HG03432 (cell line): ENCODE data around the gene USP17L28.
"Not testable (repeated sequence)": the region's sequence is repeated elsewhere in the genome, so short reads cannot be mapped to it uniquely, and the experiment has no call there.

Source experiments
- ATAC-seq: cut with Tn5 transposase; IDR thresholded peaks from one replicate; pipeline ENCODE4 v1.9.1; 2021; ENCODE audit warnings: mild to moderate bottlenecking, moderate library complexity; ENCODE audit not compliant: unreplicated experiment

USP17L28 gene, protein sequence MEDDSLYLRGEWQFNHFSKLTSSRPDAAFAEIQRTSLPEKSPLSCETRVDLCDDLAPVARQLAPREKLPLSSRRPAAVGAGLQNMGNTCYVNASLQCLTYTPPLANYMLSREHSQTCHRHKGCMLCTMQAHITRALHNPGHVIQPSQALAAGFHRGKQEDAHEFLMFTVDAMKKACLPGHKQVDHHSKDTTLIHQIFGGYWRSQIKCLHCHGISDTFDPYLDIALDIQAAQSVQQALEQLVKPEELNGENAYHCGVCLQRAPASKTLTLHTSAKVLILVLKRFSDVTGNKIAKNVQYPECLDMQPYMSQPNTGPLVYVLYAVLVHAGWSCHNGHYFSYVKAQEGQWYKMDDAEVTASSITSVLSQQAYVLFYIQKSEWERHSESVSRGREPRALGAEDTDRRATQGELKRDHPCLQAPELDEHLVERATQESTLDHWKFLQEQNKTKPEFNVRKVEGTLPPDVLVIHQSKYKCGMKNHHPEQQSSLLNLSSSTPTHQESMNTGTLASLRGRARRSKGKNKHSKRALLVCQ

GRCh38 chr4:9348593-9348992 is at the start of gene USP17L28:
Gene USP17L28 (plus strand): TSS chr4:9348893. CDS start chr4:9348893, 0 bp downstream.
- ATAC-seq: not testable (repeated sequence)

DNA sequence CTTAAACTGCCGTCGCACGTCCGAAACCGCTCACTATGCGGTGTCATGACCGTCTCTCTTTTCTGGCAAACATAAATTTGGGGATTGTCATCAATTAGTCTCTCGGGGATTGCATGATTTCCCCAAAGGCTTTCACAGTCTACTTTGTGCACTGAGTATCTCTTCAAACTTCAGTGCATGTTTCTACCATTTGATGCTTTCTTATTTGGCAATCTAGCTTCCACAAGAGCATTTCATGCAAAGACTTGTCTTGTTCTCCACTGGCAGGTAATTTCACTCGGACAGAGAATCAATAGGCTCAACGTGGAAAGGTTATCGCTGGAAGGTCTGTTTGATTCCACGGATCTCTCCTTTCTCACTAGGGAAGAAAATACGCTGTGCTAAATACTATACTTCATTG is 24.5 kb upstream of the USP17L28 start:
- ATAC-seq: not testable (repeated sequence)

- ATAC-seq: not testable (repeated sequence)
Measured at GRCh38 chr4:9324865-9325264, 23.8 kb upstream of the USP17L28 start, which contains the start of gene USP17L24. Gene USP17L24 (plus strand): TSS chr4:9325165. CDS start chr4:9325165, 0 bp downstream.

DNA sequence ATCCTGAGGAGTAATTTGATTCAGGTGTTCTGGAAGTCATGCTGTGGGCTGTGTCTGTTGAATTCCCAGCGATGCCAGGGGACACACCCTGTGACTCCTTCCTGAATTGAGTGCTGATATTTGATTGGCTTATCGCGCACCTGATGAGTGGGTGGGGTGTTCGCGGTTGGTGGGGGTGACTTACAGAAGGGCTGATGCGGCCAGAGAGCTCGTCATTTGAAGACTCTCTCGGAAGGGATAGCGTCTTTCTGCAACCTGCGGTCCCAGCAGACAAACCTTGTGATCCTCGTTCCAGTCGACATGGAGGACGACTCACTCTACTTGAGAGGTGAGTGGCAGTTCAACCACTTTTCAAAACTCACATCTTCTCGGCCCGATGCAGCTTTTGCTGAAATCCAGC is 19.1 kb upstream of the USP17L28 start, which contains the start of gene USP17L25:
Gene USP17L25, plus strand, starts transcription at position 301 of the 400 bp plus-strand sequence. Its CDS starts 0 bp downstream, at position 301.
- ATAC-seq: not testable (repeated sequence)

DNA sequence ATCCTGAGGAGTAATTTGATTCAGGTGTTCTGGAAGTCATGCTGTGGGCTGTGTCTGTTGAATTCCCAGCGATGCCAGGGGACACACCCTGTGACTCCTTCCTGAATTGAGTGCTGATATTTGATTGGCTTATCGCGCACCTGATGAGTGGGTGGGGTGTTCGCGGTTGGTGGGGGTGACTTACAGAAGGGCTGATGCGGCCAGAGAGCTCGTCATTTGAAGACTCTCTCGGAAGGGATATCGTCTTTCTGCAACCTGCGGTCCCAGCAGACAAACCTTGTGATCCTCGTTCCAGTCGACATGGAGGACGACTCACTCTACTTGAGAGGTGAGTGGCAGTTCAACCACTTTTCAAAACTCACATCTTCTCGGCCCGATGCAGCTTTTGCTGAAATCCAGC is 14.3 kb upstream of the USP17L28 start, which contains the start of gene USP17L26:
Gene USP17L26, plus strand, starts transcription at position 301 of the 400 bp plus-strand sequence. Its CDS starts 0 bp downstream, at position 301.
- not testable (repeated sequence) for ATAC-seq

GRCh38 chr4:9339103-9339502 is 9.6 kb upstream of the USP17L28 start, which contains the start of gene USP17L5:
Gene USP17L5 (plus strand): TSS chr4:9339403. CDS start chr4:9339403, 0 bp downstream.
- ATAC-seq: not testable (repeated sequence)

DNA sequence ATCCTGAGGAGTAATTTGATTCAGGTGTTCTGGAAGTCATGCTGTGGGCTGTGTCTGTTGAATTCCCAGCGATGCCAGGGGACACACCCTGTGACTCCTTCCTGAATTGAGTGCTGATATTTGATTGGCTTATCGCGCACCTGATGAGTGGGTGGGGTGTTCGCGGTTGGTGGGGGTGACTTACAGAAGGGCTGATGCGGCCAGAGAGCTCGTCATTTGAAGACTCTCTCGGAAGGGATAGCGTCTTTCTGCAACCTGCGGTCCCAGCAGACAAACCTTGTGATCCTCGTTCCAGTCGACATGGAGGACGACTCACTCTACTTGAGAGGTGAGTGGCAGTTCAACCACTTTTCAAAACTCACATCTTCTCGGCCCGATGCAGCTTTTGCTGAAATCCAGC is 4.8 kb upstream of the USP17L28 start, which contains the start of gene USP17L27:
Gene USP17L27, plus strand, starts transcription at position 301 of the 400 bp plus-strand sequence. Its CDS starts 0 bp downstream, at position 301.
- ATAC-seq: not testable (repeated sequence)

GRCh38 chr4:9350866-9351265 is 2.2 kb downstream of the USP17L28 start:
- not testable (repeated sequence) for ATAC-seq

GRCh38 chr4:9353338-9353737 is 4.6 kb downstream of the USP17L28 start, which contains the start of gene USP17L29:
Gene USP17L29 (plus strand): TSS chr4:9353638. CDS start chr4:9353638, 0 bp downstream.
- ATAC-seq: not testable (repeated sequence)

DNA sequence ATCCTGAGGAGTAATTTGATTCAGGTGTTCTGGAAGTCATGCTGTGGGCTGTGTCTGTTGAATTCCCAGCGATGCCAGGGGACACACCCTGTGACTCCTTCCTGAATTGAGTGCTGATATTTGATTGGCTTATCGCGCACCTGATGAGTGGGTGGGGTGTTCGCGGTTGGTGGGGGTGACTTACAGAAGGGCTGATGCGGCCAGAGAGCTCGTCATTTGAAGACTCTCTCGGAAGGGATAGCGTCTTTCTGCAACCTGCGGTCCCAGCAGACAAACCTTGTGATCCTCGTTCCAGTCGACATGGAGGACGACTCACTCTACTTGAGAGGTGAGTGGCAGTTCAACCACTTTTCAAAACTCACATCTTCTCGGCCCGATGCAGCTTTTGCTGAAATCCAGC is 14.1 kb downstream of the USP17L28 start, which contains the start of gene USP17L30:
Gene USP17L30, plus strand, starts transcription at position 301 of the 400 bp plus-strand sequence. Its CDS starts 0 bp downstream, at position 301.
- ATAC-seq: not testable (repeated sequence)

GRCh38 chr4:9379881-9380280 is 31.2 kb downstream of the USP17L28 start:
- ATAC-seq: not testable (repeated sequence)

DNA sequence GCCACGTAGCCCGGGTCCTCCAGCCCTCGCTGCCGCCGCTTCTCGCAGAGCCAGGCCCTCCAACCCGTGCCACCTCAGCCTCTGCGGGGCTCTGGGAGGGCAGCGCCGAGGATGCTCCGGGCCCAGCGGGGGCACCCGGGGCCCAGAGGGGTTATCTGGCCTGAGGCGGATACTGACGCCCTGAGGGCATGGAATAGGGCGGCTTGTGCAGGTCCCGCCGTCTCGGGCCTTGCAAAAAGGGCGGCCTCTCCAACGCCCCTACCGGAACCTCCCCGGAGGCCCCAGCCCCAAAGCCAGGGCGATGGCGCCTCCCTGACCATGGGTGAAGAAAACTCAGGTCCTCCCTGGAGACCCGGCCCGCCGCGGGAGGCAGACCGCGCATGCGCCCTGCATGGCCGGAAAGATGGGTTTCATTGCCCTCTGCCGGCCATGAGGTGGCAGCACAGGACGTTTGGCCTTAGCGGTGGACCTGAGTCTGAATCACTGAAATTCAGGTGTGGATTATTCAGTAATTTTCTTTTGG is 32.4 kb downstream of the USP17L28 start:
- ATAC-seq: not testable (repeated sequence)

DNA sequence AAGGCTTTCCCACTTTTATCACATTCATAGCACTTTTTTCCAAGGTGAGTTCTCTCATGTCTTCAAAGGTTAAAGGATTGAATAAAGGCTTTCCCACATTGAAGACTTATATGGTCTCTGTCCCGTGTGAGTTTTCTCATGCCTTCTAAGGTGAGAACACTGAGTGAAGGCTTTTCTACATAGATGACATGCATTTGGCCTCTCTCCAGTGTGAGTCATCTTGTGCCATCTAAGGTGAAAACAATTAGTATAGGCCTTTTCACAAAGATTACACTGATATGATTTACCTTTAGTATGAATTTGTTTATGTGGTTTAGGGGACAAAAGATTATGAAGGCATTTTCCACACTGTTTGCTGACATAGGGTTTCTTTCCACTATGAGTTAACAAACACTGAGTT is 35.4 kb downstream of the USP17L28 start:
- no peak for ATAC-seq

GRCh38 chr4:9389001-9389400 is 40.3 kb downstream of the USP17L28 start:
- ATAC-seq: not testable (repeated sequence)
